PC-9 (cell line): ENCODE measurements around the gene KRTAP10-11. TPM values are rescaled to one million over a fixed set of nuclear protein-coding genes. Genes with fewer than 3 reads are reported as not detected.

ENCODE experiments used
- BruUV-seq: library from RNA; stranded (reverse); fragments of 400-500 nt; replicated peaks from 2 replicates; lab custom pipeline; 2021; lab: Mats Ljungman, UMichigan
- CTCF ChIA-PET: fragments of 300-600 bp; sonication (Branson Sonifier 250); formaldehyde crosslinking; loops from one replicate; lab custom pipeline; 2022; ENCODE audit warnings: antibody characterized with exemption; lab: Charles Lee
- POLR2A ChIA-PET: fragments of 300-600 bp; sonication (Branson Sonifier 250); formaldehyde crosslinking; loops from one replicate; lab custom pipeline; 2022; ENCODE audit warnings: antibody characterized with exemption; ENCODE audit not compliant: unreplicated experiment; lab: Charles Lee
- DNase-seq, 2 experiments: peaks; one replicate each; pipeline versions ENCODE4 v3.0.0 to v3.0.0-alpha.2; 2015 to 2022; ENCODE audit warnings: mixed read lengths in 1 of 2
- H2AFZ ChIP-seq: fragments of 200-600 bp; sonication (generic); 2 replicates; pipeline ENCODE4 v1.8.1; 2017; ENCODE audit warnings: antibody characterized with exemption
- H3F3A ChIP-seq: fragments of 200-600 bp; sonication (generic); 2 replicates; pipeline ENCODE4 v1.8.1; 2017; ENCODE audit warnings: antibody characterized with exemption, mild to moderate bottlenecking, low read depth; ENCODE audit not compliant: insufficient read depth
- H3K27ac ChIP-seq: fragments of 200-600 bp; sonication (generic); 2 replicates; pipeline ENCODE4 v1.6.1; 2016; ENCODE audit warnings: mixed run types
- H3K27me3 ChIP-seq: fragments of 200-600 bp; sonication (generic); 2 replicates; pipeline ENCODE4 v1.6.1; 2016; ENCODE audit warnings: low read depth, mixed run types; ENCODE audit not compliant: insufficient read depth
- H3K36me3 ChIP-seq: fragments of 200-600 bp; sonication (generic); 2 replicates; pipeline ENCODE4 v1.6.1; 2016; ENCODE audit warnings: low read depth, mixed run types
- H3K4me1 ChIP-seq: fragments of 200-600 bp; sonication (generic); replicated peaks from 2 replicates; pipeline ENCODE4 v1.6.1; 2016; ENCODE audit warnings: mixed run types; ENCODE audit not compliant: insufficient read depth
- H3K4me2 ChIP-seq: fragments of 200-600 bp; sonication (generic); 2 replicates; pipeline ENCODE4 v1.6.1; 2017; ENCODE audit warnings: mixed run types
- H3K4me3 ChIP-seq: fragments of 200-600 bp; sonication (generic); 2 replicates; pipeline ENCODE4 v1.6.1; 2016; ENCODE audit warnings: mixed run types
- H3K79me2 ChIP-seq: fragments of 200-600 bp; sonication (generic); 2 replicates; pipeline ENCODE4 v1.6.1; 2017; ENCODE audit warnings: low read depth, mixed run types
- H3K9me2 ChIP-seq: fragments of 200-600 bp; sonication (generic); 2 replicates; pipeline ENCODE4 v1.8.1; 2017; ENCODE audit warnings: mild to moderate bottlenecking; ENCODE audit not compliant: insufficient read depth
- H3K9me3 ChIP-seq: fragments of 200-600 bp; sonication (generic); 2 replicates; pipeline ENCODE4 v1.8.1; 2016; ENCODE audit warnings: low read depth; ENCODE audit not compliant: insufficient read depth
- H4K20me1 ChIP-seq: fragments of 200-600 bp; sonication (generic); 2 replicates; pipeline ENCODE4 v1.8.1; 2017; ENCODE audit not compliant: insufficient read depth
- CTCF ChIP-seq: fragments of 200-600 bp; sonication (generic); conservative IDR thresholded peaks from 2 replicates; pipeline ENCODE4 v1.6.1; 2017; ENCODE audit warnings: mixed run types, antibody characterized with exemption, mild to moderate bottlenecking, moderate library complexity
- EZH2 ChIP-seq: fragments of 200-600 bp; sonication (generic); IDR thresholded peaks from 2 replicates; pipeline ENCODE4 v1.8.0; 2017; ENCODE audit warnings: antibody characterized with exemption, low read depth
- intact Hi-C: fragments of 100-400 bp; cut with micrococcal nuclease; formaldehyde crosslinking; loops from one replicate; pipeline ENCODE4 v1.10.0; 2022; ENCODE audit not compliant: unreplicated experiment
- total RNA-seq: library from RNA; stranded (reverse); gene quantifications from 2 replicates; pipeline ENCODE4 v1.2.3, GENCODE V29; 2021

Gene KRTAP10-11
- total RNA-seq, 1 experiment from 2014 or later = not detected

- Histone ChIP-seq H3K9me2 (no peaks in the 10 kb centered on the region), H3K79me2 (no peaks in the 10 kb centered on the region), H3K4me2 (no peak overlapping the region), H3K27me3 (peaks cover 70% of the 10 kb centered on the region), H3K36me3 (no peaks in the 10 kb centered on the region), H3K4me3 (no peak overlapping the region), H3K4me1 (no peaks in the 10 kb centered on the region), H2AFZ (no peak overlapping the region), H4K20me1 (no peaks in the 10 kb centered on the region), H3K27ac (no peak overlapping the region), H3K9me3 (no peaks in the 10 kb centered on the region), H3F3A (no peaks in the 10 kb centered on the region)
- TF ChIP-seq CTCF (no peak), EZH2 (no peak)
- intact Hi-C loops = no loop called here
- POLR2A ChIA-PET = no interaction called here
- no TSS peak for BruUV-seq
- DNase-seq = no peak
- CTCF ChIA-PET = no interaction called here
Measured at GRCh38 chr21:44656868-44657267, 10.7 kb downstream of the KRTAP10-11 start.

GRCh38 chr21:44657635-44658540 lies 11.7 kb downstream of the KRTAP10-11 start, which contains the start of gene KRTAP12-3:
TSS of gene KRTAP12-3 (plus strand) at chr21:44657932. CDS start at chr21:44657980, 48 bp downstream.
- no peak for DNase-seq
- no peak within 1 kb of the TSS for H3K4me3 ChIP-seq
- H3K27me3 ChIP-seq = peaks cover 69% of the 10 kb centered on the region
- no peak within 1 kb of the TSS for H2AFZ ChIP-seq
- H3K36me3 ChIP-seq = no peaks in the 10 kb centered on the region
- no peaks in the 10 kb centered on the region for H3F3A ChIP-seq
- no peaks in the 10 kb centered on the region for H3K4me1 ChIP-seq
- no peak within 1 kb of the TSS for H3K27ac ChIP-seq
- no TSS peak for BruUV-seq
- intact Hi-C loops = no loop called here
- TF ChIP-seq CTCF (no peak), EZH2 (no peak)
- H3K9me3 ChIP-seq = no peaks in the 10 kb centered on the region
- H3K4me2 ChIP-seq = no peak within 1 kb of the TSS
- H3K9me2 ChIP-seq = no peaks in the 10 kb centered on the region
- H4K20me1 ChIP-seq = no peaks in the 10 kb centered on the region
- POLR2A ChIA-PET = no interaction called here
- CTCF ChIA-PET = no interaction called here
- no peaks in the 10 kb centered on the region for H3K79me2 ChIP-seq

GRCh38 chr21:44658541-44658910 lies 12.3 kb downstream of the KRTAP10-11 start:
- Histone ChIP-seq H3K27me3 (peaks cover 63% of the 10 kb centered on the region), H3K4me1 (no peaks in the 10 kb centered on the region), H4K20me1 (no peaks in the 10 kb centered on the region), H3F3A (no peaks in the 10 kb centered on the region), H3K9me2 (no peaks in the 10 kb centered on the region), H3K4me2 (no peak overlapping the region), H2AFZ (no peak overlapping the region), H3K79me2 (no peaks in the 10 kb centered on the region), H3K9me3 (no peaks in the 10 kb centered on the region), H3K4me3 (no peak overlapping the region), H3K27ac (no peak overlapping the region), H3K36me3 (no peaks in the 10 kb centered on the region)
- no peak for DNase-seq
- ChIA-PET POLR2A (no interaction called here), CTCF (no interaction called here)
- no peak for TF ChIP-seq EZH2
- BruUV-seq = no TSS peak
- intact Hi-C loops = no loop called here
